ENCODE measurements around the gene ATP6AP1. TPM values are rescaled to one million over a fixed set of nuclear protein-coding genes. Genes with fewer than 3 reads are reported as not detected.
A peak's percentile ranks its signal among the peaks of the same experiment; 100 is the strongest.

Gene ATP6AP1
- total RNA-seq, 1 donor from 2014 or later, result 77.6 TPM

DNA sequence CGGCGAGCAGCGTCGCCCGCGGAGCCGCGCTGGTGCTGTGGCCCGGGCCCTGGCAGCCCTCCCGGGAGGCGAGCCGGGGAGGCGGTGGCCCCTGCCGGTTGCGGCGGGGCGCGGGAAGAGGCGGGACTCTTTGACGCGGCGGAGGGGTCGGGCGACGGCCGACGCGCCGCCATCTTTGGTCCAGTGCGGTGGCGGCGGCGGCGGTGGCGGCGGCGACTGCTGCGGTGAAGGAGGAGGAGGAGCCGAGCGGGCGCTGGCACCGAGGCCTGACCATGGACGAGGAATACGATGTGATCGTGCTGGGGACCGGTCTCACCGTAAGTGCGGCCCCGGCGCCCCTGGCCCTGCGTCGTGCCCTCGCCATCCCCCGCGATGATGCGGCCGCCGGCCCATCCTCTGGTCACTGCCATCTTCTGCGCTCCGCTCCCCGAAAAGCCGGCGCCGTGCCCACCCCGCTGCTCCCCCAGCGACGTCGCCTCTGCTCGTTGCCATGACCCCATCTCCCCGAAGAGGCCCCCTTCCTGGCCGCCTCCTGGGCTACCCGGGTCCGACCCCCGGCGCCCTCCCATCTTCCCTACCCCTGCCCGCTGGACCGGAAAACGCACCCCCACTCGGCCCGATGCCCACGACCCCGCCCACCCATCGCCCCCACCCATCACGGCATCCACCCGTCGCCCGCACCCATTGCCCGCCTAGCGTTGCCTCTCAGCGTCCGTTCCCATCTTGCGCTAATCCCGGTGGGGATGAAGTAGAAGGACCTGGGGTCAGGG is 8.7 kb downstream of the ATP6AP1 start, which contains the start of gene GDI1:
Gene GDI1 (plus strand): TSS at position 172 of the 770 bp plus-strand sequence. CDS start 101 bp downstream, at position 273.
- Mint-ChIP-seq H3K4me3 (peak within 1 kb of the TSS; percentile 79), H3K36me3 (peaks cover 14% of the 10 kb centered on the region), H3K27me3 (ENCODE audit: low read depth) (no peaks in the 10 kb centered on the region), H3K9me3 (no peaks in the 10 kb centered on the region), H3K27ac (peak within 1 kb of the TSS; percentile 61), H3K4me1 (peaks cover 11% of the 10 kb centered on the region)
- TF ChIP-seq, protein P1, sequence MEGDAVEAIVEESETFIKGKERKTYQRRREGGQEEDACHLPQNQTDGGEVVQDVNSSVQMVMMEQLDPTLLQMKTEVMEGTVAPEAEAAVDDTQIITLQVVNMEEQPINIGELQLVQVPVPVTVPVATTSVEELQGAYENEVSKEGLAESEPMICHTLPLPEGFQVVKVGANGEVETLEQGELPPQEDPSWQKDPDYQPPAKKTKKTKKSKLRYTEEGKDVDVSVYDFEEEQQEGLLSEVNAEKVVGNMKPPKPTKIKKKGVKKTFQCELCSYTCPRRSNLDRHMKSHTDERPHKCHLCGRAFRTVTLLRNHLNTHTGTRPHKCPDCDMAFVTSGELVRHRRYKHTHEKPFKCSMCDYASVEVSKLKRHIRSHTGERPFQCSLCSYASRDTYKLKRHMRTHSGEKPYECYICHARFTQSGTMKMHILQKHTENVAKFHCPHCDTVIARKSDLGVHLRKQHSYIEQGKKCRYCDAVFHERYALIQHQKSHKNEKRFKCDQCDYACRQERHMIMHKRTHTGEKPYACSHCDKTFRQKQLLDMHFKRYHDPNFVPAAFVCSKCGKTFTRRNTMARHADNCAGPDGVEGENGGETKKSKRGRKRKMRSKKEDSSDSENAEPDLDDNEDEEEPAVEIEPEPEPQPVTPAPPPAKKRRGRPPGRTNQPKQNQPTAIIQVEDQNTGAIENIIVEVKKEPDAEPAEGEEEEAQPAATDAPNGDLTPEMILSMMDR (IDR thresholded peaks at IDR 0.05; ENCODE audit: unreplicated experiment), result no peak
- DNase-seq (ENCODE audit: low spot score in 2 of 2, unreplicated experiment in 2 of 2), result peak in 1 of 2 experiments; percentile 59

DNA sequence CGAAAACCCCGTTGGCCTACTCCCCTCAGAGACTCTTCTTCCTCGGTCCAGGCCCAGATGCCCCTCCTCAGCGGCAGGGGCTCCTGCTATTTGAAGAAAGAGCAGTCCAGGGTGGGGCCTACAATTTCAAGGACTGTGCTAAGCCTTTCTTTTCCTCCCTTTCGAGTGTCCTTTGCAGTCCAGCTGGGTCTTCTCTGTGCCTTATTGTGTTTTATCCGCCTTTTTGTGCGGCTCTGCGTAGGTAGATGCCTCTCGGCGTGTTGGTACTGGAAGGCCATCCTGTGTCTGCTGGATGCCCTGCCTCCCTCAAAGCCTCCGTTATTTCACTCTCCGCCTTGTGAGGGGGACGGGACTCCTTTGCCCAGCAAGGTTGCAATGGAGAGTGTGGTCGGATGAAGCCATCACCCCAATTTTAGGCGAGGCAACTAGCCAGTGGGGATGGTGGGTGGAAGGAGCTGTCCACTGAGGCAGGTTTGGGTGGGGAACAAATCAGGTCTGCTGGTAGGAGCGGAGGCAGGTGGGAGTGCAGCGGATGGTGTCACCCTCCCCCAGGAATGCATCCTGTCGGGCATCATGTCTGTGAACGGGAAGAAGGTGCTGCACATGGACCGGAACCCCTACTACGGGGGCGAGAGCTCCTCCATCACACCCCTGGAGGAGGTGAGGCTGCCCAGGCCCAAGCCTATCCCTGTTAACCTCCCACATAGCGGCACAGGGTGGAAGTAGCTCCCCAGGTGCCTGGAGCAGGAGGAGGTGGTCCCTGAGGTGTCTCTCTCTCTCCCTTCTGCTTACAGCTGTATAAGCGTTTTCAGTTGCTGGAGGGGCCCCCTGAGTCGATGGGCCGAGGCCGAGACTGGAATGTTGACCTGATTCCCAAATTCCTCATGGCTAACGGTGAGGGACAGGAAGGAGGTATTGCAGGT is 9.8 kb downstream of the ATP6AP1 start:
- Mint-ChIP-seq H3K36me3 (peaks cover 12% of the 10 kb centered on the region), H3K4me1 (peaks cover 11% of the 10 kb centered on the region), H3K4me3 (peak overlapping the region; percentile 79), H3K27ac (peak overlapping the region; percentile 61), H3K9me3 (no peaks in the 10 kb centered on the region), H3K27me3 (ENCODE audit: low read depth) (no peaks in the 10 kb centered on the region)
- DNase-seq (ENCODE audit: low spot score in 2 of 2, unreplicated experiment in 2 of 2), result no peak
- TF ChIP-seq, protein P1 (IDR thresholded peaks at IDR 0.05; ENCODE audit: unreplicated experiment), result no peak

GRCh38 chrX:154439841-154440240 is 11.4 kb downstream of the ATP6AP1 start:
- Mint-ChIP-seq H3K9me3 (no peaks in the 10 kb centered on the region), H3K27me3 (ENCODE audit: low read depth) (no peaks in the 10 kb centered on the region), H3K4me3 (no peak overlapping the region), H3K4me1 (peaks cover 14% of the 10 kb centered on the region), H3K36me3 (peaks cover 8% of the 10 kb centered on the region), H3K27ac (no peak overlapping the region)
- TF ChIP-seq, protein P1 (IDR thresholded peaks at IDR 0.05; ENCODE audit: unreplicated experiment), result no peak
- DNase-seq (ENCODE audit: low spot score in 2 of 2, unreplicated experiment in 2 of 2), result no peak

GRCh38 chrX:154440623-154441357 is 12.3 kb downstream of the ATP6AP1 start:
- Mint-ChIP-seq H3K36me3 (peaks cover 6% of the 10 kb centered on the region), H3K4me3 (no peak overlapping the region), H3K27ac (no peak overlapping the region), H3K27me3 (ENCODE audit: low read depth) (no peaks in the 10 kb centered on the region), H3K9me3 (no peaks in the 10 kb centered on the region), H3K4me1 (peaks cover 14% of the 10 kb centered on the region)
- DNase-seq (ENCODE audit: low spot score in 2 of 2, unreplicated experiment in 2 of 2), result no peak
- TF ChIP-seq, protein P1 (IDR thresholded peaks at IDR 0.05; ENCODE audit: unreplicated experiment), result no peak

GRCh38 chrX:154441564-154441963 is 13.1 kb downstream of the ATP6AP1 start:
- H3K9me3 Mint-ChIP-seq, result no peaks in the 10 kb centered on the region
- H3K4me3 Mint-ChIP-seq, result no peak overlapping the region
- H3K36me3 Mint-ChIP-seq, result peaks cover 3% of the 10 kb centered on the region
- no peak for DNase-seq (ENCODE audit: low spot score in 2 of 2, unreplicated experiment in 2 of 2)
- TF ChIP-seq, protein P1 (IDR thresholded peaks at IDR 0.05; ENCODE audit: unreplicated experiment), result no peak
- H3K27ac Mint-ChIP-seq, result no peak overlapping the region
- H3K27me3 Mint-ChIP-seq (ENCODE audit: low read depth), result no peaks in the 10 kb centered on the region
- H3K4me1 Mint-ChIP-seq, result peaks cover 9% of the 10 kb centered on the region

All from mesothelial cell of epicardium (in vitro differentiated cells).